ENCODE results near the gene EED. TPM values are rescaled to one million over a fixed set of nuclear protein-coding genes. Genes with fewer than 3 reads are reported as not detected.

The EED gene
- total RNA-seq, 2 donors from 2014 or later: 78.2 to 89.2 TPM

DNA sequence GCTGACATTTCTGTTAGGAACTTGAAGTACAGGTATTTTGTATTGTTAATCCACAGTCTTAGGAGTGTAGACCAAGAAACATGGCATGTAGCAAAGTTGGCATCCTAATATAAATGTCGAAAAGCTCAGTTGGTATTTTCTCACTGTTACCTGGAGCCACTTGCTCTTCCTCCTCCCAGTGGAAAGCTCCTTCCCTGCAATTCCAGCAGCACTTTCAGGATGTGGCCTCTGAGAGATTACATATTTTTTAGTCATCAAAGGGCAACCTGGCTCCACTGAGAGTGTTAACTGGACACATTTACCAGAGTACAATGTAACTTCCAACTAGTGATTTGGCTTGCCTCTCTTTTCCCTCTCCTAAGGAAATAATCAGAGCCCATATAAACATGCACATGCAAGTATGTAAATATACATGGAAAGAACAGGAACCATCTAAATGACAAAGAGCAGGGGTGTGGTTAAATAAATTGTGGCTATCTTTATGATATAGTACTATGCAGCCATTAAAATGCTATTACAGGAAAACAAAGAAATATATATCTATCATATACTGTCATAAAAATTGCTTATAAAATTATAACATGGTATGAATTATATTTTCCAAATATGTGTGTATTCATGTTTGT lies 14.3 kb upstream of the EED start:
- H3K4me1 Mint-ChIP-seq: peaks cover 35% of the 10 kb centered on the region
- no peak for ATAC-seq (replicated peaks)
- no peaks in the 10 kb centered on the region for H3K27me3 Mint-ChIP-seq
- peaks cover 3% of the 10 kb centered on the region for H3K9me3 Mint-ChIP-seq
- peak overlapping the region; percentile 52 for H3K27ac Mint-ChIP-seq
- H3K36me3 Mint-ChIP-seq (ENCODE audit: low read depth): no peaks in the 10 kb centered on the region
- peak overlapping the region; percentile 66 for H3K4me3 Mint-ChIP-seq

DNA sequence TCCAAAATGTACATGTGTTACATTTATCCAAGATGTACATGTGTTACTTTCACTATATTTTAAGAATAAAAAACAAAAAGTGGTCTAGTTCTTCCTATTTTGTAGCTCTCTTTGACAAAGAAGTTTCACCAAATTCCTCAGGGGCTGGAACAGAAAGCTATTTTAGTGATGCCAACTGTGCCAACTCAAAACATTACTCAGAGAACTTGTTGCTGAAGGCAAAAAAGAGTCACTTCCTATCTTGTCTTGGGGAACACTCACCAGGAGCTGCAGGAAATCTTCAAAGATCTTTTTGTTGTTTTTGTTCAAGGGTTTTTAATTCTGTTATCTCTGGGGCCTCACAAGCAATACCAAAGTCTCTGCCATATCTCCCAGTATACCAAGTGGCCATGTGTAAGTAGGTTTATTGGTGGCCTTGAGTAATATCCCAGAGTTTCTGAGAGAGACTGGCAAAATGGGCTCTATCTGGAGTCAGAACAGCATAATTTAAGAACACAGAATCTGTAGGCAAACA lies 13.6 kb upstream of the EED start:
- Mint-ChIP-seq H3K4me3 (peak overlapping the region; percentile 66), H3K36me3 (ENCODE audit: low read depth) (no peaks in the 10 kb centered on the region), H3K27ac (peak overlapping the region; percentile 52), H3K4me1 (peaks cover 35% of the 10 kb centered on the region), H3K9me3 (peaks cover 3% of the 10 kb centered on the region), H3K27me3 (no peaks in the 10 kb centered on the region)
- ATAC-seq (replicated peaks): peak; percentile 44

DNA sequence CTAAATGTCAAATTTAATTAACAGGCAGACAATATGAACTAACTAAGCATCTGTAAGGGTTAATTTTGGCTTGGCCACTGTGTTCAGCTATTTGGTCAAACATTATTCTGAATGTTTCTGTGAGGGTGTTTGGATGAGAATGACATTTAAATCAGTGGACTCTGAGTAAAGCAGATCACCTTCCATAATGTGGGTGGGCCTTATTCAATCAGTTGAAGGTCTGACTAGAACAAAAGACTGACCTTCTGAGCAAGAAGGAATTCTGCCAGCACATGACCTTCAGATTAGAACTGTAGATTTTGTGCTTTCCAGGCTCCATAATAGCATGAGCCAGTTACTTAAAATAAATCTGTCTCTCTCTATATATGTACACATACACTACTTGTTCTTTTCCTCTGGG lies 12.0 kb upstream of the EED start:
- ATAC-seq (replicated peaks): no peak
- H3K4me3 Mint-ChIP-seq: no peak overlapping the region
- peaks cover 31% of the 10 kb centered on the region for H3K4me1 Mint-ChIP-seq
- H3K36me3 Mint-ChIP-seq (ENCODE audit: low read depth): no peaks in the 10 kb centered on the region
- H3K27me3 Mint-ChIP-seq: no peaks in the 10 kb centered on the region
- H3K27ac Mint-ChIP-seq: no peak overlapping the region
- H3K9me3 Mint-ChIP-seq: peaks cover 1% of the 10 kb centered on the region

DNA sequence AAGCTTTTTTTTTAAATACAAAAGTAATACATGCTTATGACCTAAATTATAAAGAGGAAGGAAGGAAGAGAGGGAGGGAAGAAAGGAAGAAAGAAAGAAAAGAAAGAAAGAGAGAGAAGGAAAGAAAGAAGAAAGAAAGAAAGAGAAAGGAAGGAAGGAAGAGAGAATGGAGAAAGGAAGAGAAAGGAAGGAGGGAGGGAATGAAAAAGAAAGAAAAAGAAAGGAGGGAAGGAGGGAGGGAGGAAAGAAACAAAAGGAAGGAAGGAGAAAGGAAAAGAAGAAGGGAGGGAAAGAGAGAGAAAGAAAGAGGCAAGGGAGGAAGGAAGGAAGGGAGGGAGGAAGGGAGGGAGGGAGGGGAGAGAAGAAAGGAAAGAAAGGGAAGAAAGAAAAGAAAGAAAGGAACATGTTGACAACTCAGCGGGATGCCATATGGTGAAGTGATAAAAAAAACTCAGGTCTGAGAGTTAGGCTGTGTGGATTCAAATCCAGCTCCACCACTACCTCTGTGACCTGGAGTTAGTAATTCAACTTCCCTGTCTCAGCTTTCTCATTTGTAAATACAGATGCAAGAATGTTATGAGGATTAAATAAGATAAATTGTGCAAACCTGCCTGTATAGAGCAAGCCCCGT lies 9.6 kb upstream of the EED start:
- no peaks in the 10 kb centered on the region for H3K27me3 Mint-ChIP-seq
- no peaks in the 10 kb centered on the region for H3K36me3 Mint-ChIP-seq (ENCODE audit: low read depth)
- no peak overlapping the region for H3K27ac Mint-ChIP-seq

DNA sequence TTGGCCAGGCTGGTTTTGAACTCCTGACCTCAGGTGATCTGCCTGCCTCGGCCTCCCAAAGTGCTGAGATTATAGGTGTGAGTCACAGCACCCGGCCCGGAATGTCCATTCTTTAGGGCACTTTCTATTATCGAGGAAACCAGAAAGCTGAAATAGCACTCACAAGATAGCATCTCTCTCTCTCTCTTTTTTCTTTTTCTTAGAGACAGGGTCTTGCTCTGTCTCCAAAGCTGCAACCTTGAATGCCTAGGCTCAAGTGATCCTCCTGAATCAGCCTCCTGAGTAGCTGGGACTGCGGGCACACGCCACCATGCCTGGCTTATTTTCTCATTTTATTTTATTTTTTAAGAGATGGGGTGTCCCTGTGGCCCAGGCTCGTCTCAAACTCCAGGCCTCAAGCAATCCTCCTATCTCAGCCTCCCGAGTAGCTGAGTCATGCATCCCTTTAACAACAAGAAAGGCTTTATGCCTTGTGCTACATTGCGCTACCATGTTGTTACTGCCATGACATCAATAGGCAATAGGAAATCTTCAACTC lies 7.2 kb upstream of the EED start:
- Mint-ChIP-seq H3K36me3 (ENCODE audit: low read depth) (no peaks in the 10 kb centered on the region), H3K4me3 (no peak overlapping the region), H3K27me3 (no peaks in the 10 kb centered on the region), H3K9me3 (no peaks in the 10 kb centered on the region), H3K4me1 (no peaks in the 10 kb centered on the region), H3K27ac (no peak overlapping the region)
- no peak for ATAC-seq (replicated peaks)

More for the DNA sequence above, 9.6 kb upstream of the EED start:
- no peaks in the 10 kb centered on the region for H3K9me3 Mint-ChIP-seq
- H3K4me3 Mint-ChIP-seq: no peak overlapping the region
- peaks cover 11% of the 10 kb centered on the region for H3K4me1 Mint-ChIP-seq
- no peak for ATAC-seq (replicated peaks)

DNA sequence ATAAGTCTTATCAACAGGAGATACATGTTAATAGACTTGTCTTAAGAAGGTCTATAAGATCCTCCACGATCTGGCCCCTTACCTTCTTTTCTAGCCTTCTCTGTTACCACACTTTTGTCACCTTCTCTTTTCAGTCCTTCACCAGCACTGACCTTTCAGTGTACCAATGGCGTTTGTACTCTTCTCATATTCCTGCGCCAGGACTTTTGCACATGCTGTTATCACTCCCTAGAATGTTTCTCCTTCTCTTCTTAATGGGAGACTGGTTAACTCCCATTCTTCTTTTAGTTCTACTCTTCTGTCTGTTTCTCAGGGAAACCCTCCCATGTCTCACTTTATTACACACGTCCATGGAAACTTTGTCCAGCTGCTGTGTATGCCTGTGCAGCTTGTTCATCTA lies 4.4 kb upstream of the EED start:
- no peak overlapping the region for H3K27ac Mint-ChIP-seq
- no peaks in the 10 kb centered on the region for H3K4me1 Mint-ChIP-seq

DNA sequence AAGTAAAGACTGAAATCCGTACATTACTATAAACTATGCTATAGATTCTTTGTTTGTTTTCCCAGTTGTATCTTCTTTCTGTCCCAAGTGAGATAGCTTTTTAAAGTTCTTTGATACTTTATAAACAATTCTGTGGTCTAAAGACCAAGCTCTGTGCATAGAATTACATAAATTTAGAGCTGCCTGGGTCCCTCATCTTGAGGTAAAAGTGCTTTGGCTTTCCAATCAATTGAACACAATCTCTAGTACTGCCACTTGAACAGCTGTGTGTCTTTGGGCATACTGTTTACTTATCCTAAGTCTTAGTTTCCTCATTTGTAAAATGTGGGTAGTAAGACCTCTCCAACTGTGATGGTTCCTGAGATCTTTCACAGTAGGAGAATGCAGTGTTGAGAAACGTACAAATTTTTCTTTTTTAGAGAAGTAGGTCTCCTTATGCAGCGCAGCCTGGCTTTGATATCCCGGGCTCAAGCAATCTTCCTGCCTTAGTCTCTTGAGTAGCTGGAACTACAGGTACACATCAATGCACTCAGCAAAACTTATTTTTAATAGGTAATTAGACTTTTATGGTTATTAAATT lies 2.5 kb upstream of the EED start:
- no peak for ATAC-seq (replicated peaks)
- Mint-ChIP-seq H3K36me3 (ENCODE audit: low read depth) (no peaks in the 10 kb centered on the region), H3K4me3 (no peak overlapping the region), H3K27ac (no peak overlapping the region), H3K4me1 (no peaks in the 10 kb centered on the region), H3K9me3 (no peaks in the 10 kb centered on the region), H3K27me3 (no peaks in the 10 kb centered on the region)

More for the DNA sequence above, 4.4 kb upstream of the EED start:
- no peaks in the 10 kb centered on the region for H3K36me3 Mint-ChIP-seq (ENCODE audit: low read depth)
- H3K9me3 Mint-ChIP-seq: no peaks in the 10 kb centered on the region
- ATAC-seq (replicated peaks): no peak
- H3K27me3 Mint-ChIP-seq: no peaks in the 10 kb centered on the region
- no peak overlapping the region for H3K4me3 Mint-ChIP-seq

DNA sequence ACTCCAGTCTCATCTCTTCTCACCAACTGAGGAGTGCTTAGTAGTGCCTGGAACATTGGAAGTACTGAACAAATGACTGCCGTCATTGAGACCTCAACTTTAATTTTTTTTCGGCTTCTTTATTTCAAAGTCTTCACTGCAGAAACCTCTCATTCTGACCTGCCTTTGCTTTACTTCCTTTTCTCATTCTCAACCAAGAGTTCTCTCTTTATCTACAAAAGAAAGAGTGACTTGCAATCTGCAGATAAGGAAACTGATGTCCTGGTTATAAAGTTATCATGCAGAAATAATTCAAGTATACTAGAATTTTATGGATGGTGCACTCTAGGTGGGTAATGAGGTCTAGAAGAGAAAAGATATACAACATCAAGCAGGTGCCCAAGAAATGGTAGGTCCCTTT lies 1.2 kb upstream of the EED start:
- Mint-ChIP-seq H3K4me1 (peaks cover 10% of the 10 kb centered on the region), H3K4me3 (no peak overlapping the region), H3K27me3 (no peaks in the 10 kb centered on the region), H3K9me3 (no peaks in the 10 kb centered on the region), H3K27ac (no peak overlapping the region), H3K36me3 (ENCODE audit: low read depth) (no peaks in the 10 kb centered on the region)
- ATAC-seq (replicated peaks): no peak

DNA sequence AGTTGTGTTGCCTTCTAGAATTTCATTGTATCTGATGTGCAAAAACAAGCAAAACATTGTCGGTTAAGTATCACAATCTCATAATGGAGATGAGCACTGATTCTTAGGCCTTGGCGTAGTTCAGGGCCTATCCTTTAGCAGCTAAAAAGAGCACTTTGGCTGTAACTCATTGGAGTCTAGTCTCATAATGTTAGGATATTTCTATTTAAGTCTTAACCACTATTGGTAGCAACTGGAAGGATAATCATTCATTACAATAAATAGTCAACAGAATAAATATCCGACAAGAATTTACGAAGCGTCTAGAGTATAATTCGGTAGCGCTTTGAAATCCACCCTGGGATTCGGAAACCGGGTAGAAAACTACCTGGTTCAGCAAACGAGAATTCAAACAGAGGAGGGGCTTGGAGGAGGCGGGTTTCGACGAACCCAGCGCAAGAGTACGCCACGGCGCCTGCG lies 461 bp upstream of the EED start:
- no peaks in the 10 kb centered on the region for H3K36me3 Mint-ChIP-seq (ENCODE audit: low read depth)
- H3K4me3 Mint-ChIP-seq: no peak overlapping the region
- H3K4me1 Mint-ChIP-seq: peaks cover 16% of the 10 kb centered on the region
- no peaks in the 10 kb centered on the region for H3K9me3 Mint-ChIP-seq
- H3K27ac Mint-ChIP-seq: no peak overlapping the region
- no peaks in the 10 kb centered on the region for H3K27me3 Mint-ChIP-seq
- ATAC-seq (replicated peaks): peak; percentile 64

DNA sequence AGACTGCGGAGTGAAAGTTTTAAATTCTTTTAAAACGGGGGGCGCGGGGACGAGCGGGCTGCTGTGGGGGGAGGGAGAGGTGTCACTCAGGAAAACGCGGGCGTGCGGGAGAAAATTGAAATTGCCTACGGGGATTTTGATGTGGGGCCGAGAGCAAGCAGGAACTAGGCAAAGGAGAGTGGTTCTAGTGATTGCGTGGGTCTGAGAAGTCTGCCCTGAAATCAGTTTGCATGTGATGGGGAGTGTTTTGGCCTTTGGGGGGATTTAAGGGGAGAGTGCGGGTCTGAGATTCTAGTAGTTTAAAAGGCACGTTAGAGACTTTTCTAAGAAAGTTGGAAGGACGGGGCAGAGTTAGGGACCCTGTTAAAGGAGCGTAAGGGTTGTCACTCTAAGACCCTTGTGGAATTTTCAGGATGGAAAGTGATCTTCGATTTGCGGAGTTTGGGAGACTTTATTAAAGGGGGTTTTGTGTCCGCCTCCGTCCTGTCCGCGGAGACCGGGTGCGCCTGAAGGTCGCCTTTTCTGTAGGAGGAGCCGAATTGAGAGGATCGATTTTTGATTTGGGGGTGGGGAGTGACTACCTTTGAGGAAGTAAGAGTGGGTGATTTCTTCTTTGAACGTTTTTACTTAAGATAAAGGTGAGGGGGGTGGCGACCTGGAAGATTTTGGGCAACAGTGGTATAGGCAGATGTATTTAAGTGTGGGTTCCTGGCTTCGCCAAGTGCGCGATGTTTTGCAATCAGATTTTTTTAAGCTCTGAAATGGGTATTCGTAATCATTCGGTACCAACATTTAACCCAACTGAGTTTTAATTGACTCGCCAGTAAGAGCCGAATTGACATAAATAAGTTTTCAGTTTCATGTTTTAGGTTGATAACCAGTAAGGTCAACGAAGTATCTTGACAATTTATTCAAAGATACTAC lies 1.1 kb downstream of the EED start:
- no peaks in the 10 kb centered on the region for H3K9me3 Mint-ChIP-seq
- H3K4me3 Mint-ChIP-seq: no peak overlapping the region
- H3K27ac Mint-ChIP-seq: no peak overlapping the region
- no peaks in the 10 kb centered on the region for H3K27me3 Mint-ChIP-seq
- no peaks in the 10 kb centered on the region for H3K36me3 Mint-ChIP-seq (ENCODE audit: low read depth)
- ATAC-seq (replicated peaks): peak; percentile 25
- peaks cover 21% of the 10 kb centered on the region for H3K4me1 Mint-ChIP-seq

DNA sequence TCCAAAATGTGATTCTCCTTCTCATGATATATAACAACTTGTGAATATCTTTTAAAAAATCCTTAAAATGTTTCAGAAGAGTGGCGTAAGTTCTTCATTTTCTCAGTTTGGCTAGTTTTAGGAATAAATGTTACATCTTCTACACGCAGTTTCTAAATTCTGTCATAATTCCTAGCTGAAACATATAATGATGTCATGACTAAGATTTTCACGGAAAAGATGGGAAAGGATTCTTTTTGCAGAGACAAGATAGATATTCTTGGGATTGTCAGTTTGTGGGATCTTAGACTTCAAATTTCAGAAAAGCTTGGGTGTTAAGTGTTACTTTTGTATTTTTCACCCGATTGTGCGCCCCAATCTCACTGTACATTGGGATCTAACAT lies 1.7 kb downstream of the EED start:
- H3K9me3 Mint-ChIP-seq: no peaks in the 10 kb centered on the region
- H3K4me1 Mint-ChIP-seq: peaks cover 23% of the 10 kb centered on the region
- no peaks in the 10 kb centered on the region for H3K27me3 Mint-ChIP-seq
- peaks cover 4% of the 10 kb centered on the region for H3K36me3 Mint-ChIP-seq (ENCODE audit: low read depth)
- no peak overlapping the region for H3K27ac Mint-ChIP-seq
- no peak for ATAC-seq (replicated peaks)
- H3K4me3 Mint-ChIP-seq: no peak overlapping the region

DNA sequence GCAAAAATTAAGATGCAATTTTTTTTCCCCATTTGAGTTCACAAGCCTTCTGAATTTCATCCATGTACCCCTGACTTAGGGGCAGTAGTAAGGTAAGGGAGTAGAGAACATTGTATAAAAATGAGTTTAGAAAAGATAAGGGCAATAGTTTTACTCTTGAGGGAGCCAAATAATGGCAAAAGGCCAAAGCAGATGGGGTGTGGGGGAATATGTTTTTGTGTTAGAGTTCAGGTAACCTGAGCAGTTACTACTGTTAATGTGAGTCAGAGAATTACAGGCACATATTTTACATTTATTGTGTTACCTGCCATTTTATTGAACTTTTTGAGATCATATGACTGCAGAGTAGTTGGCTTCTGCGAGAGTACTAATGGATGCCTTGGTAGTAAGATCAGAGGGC lies 3.1 kb downstream of the EED start:
- Mint-ChIP-seq H3K36me3 (ENCODE audit: low read depth) (peaks cover 17% of the 10 kb centered on the region), H3K4me1 (peaks cover 35% of the 10 kb centered on the region), H3K27me3 (no peaks in the 10 kb centered on the region), H3K27ac (peak overlapping the region; percentile 85), H3K4me3 (no peak overlapping the region), H3K9me3 (no peaks in the 10 kb centered on the region)
- no peak for ATAC-seq (replicated peaks)

DNA sequence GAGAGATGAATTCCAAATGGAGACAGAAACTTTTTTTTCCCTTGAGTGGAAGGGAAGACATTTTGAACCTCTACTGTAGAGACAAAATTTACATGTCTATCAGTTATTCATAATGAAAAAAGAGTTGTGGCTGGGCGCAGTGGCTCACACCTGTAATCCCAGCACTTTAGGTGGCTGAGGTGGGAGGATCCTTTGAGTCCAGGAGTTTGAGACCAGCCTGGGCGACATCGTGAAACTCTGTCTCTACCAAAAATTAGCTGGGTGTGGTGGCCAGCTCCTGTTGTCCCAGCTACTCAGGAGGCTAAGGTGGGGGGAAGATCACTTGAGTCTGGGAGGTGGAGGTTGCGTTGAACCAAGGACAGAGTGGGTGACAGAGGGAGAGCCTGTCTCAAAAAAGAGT lies 4.1 kb downstream of the EED start:
- Mint-ChIP-seq H3K36me3 (ENCODE audit: low read depth) (peaks cover 27% of the 10 kb centered on the region), H3K27me3 (no peaks in the 10 kb centered on the region), H3K27ac (peak overlapping the region; percentile 85), H3K4me1 (peaks cover 37% of the 10 kb centered on the region), H3K4me3 (no peak overlapping the region), H3K9me3 (no peaks in the 10 kb centered on the region)
- ATAC-seq (replicated peaks): peak; percentile 17

All from activated T-helper 17 cell treated with anti-CD3 and anti-CD28 coated beads, Interleukin-2, amount 50 U/mL, for 72 hours (primary cell).